ENCODE data around the gene TM9SF2.

Gene TM9SF2

DNA sequence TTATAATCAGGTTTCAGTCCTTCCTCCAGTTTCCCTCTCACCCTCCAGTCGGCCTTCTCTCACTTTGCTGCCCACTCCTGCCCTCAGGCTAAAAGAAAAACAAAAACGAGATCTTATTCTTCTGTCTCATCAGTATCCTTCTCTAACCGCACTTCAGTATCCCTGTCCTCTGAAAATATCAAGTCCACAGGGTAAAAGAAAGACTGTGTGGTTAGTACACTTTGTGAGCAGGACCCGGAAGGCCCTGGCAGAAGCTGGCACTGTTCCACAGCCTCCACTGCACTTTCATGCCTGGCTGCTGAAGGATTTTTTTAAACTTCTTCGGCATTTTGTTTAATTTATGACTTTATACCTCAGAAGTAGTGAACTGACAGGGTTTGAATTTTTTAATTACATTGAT, 51.8 kb downstream of the TM9SF2 start:
- TF ChIP-seq, protein P1, sequence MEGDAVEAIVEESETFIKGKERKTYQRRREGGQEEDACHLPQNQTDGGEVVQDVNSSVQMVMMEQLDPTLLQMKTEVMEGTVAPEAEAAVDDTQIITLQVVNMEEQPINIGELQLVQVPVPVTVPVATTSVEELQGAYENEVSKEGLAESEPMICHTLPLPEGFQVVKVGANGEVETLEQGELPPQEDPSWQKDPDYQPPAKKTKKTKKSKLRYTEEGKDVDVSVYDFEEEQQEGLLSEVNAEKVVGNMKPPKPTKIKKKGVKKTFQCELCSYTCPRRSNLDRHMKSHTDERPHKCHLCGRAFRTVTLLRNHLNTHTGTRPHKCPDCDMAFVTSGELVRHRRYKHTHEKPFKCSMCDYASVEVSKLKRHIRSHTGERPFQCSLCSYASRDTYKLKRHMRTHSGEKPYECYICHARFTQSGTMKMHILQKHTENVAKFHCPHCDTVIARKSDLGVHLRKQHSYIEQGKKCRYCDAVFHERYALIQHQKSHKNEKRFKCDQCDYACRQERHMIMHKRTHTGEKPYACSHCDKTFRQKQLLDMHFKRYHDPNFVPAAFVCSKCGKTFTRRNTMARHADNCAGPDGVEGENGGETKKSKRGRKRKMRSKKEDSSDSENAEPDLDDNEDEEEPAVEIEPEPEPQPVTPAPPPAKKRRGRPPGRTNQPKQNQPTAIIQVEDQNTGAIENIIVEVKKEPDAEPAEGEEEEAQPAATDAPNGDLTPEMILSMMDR (IDR thresholded peaks at IDR 0.05; ENCODE audit: insufficient read depth, low read length, poor library complexity, severe bottlenecking), result no peak
- no peak for TF ChIP-seq EZH2phosphoT487 (conservative IDR thresholded peaks at IDR 0.05; ENCODE audit: low read length)
- Histone ChIP-seq H4K20me1 (ENCODE audit: low read depth, low read length) (no peaks in the 10 kb centered on the region), H3K27ac (ENCODE audit: low read depth, low read length) (no peak overlapping the region), H3K9ac (ENCODE audit: low read length) (no peak overlapping the region), H3K4me3 (ENCODE audit: insufficient read depth, low read length, poor library complexity, severe bottlenecking) (no peak overlapping the region), H3K4me2 (ENCODE audit: low read depth, low read length, poor library complexity, severe bottlenecking) (no peak overlapping the region), H3K27me3 (ENCODE audit: low read length) (no peaks in the 10 kb centered on the region), H2AFZ (ENCODE audit: low read depth, low read length, severe bottlenecking) (no peak overlapping the region), H3K79me2 (ENCODE audit: insufficient read depth, low read length) (no peaks in the 10 kb centered on the region), H3K9me3 (ENCODE audit: insufficient read depth, low read length) (no peaks in the 10 kb centered on the region), H3K36me3 (ENCODE audit: low read length) (peaks cover 29% of the 10 kb centered on the region; the same call in 1 of the 2 replicates), H3F3A (ENCODE audit: insufficient read depth) (no peaks in the 10 kb centered on the region), H3K9me2 (replicated peaks; ENCODE audit: insufficient read depth, low read length) (no peaks in the 10 kb centered on the region)

DNA sequence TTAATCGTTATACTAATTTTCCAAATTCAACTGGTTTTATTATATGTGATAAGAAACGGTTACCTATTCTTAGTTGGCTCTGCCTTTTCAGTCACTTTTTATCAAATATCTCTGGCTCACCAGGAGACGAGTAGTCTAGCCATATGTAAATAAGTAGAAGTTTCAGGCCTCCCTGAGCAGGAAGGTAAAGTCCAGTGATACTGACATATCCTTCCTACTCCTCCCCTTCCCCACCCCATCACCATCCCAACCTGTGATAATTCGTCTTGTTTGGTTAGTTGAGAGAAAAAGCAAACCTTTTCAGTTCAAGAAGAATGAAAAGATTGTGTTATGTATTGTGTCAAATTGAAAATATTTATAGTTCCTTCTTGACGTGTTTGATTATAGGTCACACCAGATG, 53.9 kb downstream of the TM9SF2 start:
- TF ChIP-seq EZH2phosphoT487 (conservative IDR thresholded peaks at IDR 0.05; ENCODE audit: low read length), result no peak
- TF ChIP-seq, protein P1 (IDR thresholded peaks at IDR 0.05; ENCODE audit: insufficient read depth, low read length, poor library complexity, severe bottlenecking), result no peak
- Histone ChIP-seq H3K9me2 (replicated peaks; ENCODE audit: insufficient read depth, low read length) (no peaks in the 10 kb centered on the region), H3K27ac (ENCODE audit: low read depth, low read length) (no peak overlapping the region), H3K4me3 (ENCODE audit: insufficient read depth, low read length, poor library complexity, severe bottlenecking) (no peak overlapping the region), H2AFZ (ENCODE audit: low read depth, low read length, severe bottlenecking) (no peak overlapping the region), H3K9me3 (ENCODE audit: insufficient read depth, low read length) (no peaks in the 10 kb centered on the region), H3K27me3 (ENCODE audit: low read length) (no peaks in the 10 kb centered on the region), H3K9ac (ENCODE audit: low read length) (no peak overlapping the region), H4K20me1 (ENCODE audit: low read depth, low read length) (no peaks in the 10 kb centered on the region), H3K36me3 (ENCODE audit: low read length) (peaks cover 31% of the 10 kb centered on the region; the same call in 1 of the 2 replicates), H3K4me2 (ENCODE audit: low read depth, low read length, poor library complexity, severe bottlenecking) (no peak overlapping the region), H3K79me2 (ENCODE audit: insufficient read depth, low read length) (no peaks in the 10 kb centered on the region), H3F3A (ENCODE audit: insufficient read depth) (no peaks in the 10 kb centered on the region)

DNA sequence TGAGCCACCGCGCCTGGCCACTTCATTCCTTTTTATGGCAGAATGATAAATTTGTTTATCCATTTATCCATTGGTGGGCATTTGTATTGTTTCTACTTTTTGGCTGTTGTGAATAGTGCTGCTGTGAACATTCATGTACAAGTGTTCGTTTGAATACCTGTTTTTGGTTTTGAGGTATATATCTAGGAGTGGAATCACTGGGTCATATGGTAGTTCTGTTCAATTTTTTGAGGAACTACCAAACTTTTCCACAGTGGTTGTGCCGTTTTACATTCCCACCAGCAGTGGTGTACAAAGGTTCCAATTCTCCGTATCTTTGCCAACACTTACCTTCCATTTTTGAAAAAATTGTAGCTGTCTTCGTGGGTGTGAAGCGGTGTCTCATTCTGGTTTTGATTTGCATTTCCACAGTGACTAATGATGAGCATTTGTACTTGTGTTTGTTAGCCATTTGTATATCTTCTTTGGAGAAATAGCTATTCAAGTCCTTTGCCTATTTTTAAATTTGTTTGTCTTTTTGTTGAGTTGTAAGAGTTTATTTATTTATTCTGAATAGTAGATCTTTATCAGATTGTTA, 55.7 kb downstream of the TM9SF2 start:
- Histone ChIP-seq H3K36me3 (ENCODE audit: low read length) (peaks cover 29% of the 10 kb centered on the region; the same call in 1 of the 2 replicates), H3K27me3 (ENCODE audit: low read length) (no peaks in the 10 kb centered on the region), H2AFZ (ENCODE audit: low read depth, low read length, severe bottlenecking) (no peak overlapping the region), H3K79me2 (ENCODE audit: insufficient read depth, low read length) (no peaks in the 10 kb centered on the region), H3K4me3 (ENCODE audit: insufficient read depth, low read length, poor library complexity, severe bottlenecking) (no peak overlapping the region), H3K9me2 (replicated peaks; ENCODE audit: insufficient read depth, low read length) (no peaks in the 10 kb centered on the region), H3K9ac (ENCODE audit: low read length) (no peak overlapping the region), H3K27ac (ENCODE audit: low read depth, low read length) (no peak overlapping the region), H4K20me1 (ENCODE audit: low read depth, low read length) (no peaks in the 10 kb centered on the region), H3F3A (ENCODE audit: insufficient read depth) (no peaks in the 10 kb centered on the region), H3K4me2 (ENCODE audit: low read depth, low read length, poor library complexity, severe bottlenecking) (no peak overlapping the region), H3K9me3 (ENCODE audit: insufficient read depth, low read length) (no peaks in the 10 kb centered on the region)
- no peak for TF ChIP-seq EZH2phosphoT487 (conservative IDR thresholded peaks at IDR 0.05; ENCODE audit: low read length)
- TF ChIP-seq, protein P1 (IDR thresholded peaks at IDR 0.05; ENCODE audit: insufficient read depth, low read length, poor library complexity, severe bottlenecking), result no peak
